AG08395 (cell line): ENCODE results near the gene PDGFB.
"Not testable (repeated sequence)": the region's sequence is repeated elsewhere in the genome, so short reads cannot be mapped to it uniquely, and the experiment has no call there.

Experiments used
- DNase-seq: peaks from one replicate; pipeline ENCODE4 v3.0.0; 2012; ENCODE audit warnings: mixed read lengths, low spot score

PDGFB gene

DNA sequence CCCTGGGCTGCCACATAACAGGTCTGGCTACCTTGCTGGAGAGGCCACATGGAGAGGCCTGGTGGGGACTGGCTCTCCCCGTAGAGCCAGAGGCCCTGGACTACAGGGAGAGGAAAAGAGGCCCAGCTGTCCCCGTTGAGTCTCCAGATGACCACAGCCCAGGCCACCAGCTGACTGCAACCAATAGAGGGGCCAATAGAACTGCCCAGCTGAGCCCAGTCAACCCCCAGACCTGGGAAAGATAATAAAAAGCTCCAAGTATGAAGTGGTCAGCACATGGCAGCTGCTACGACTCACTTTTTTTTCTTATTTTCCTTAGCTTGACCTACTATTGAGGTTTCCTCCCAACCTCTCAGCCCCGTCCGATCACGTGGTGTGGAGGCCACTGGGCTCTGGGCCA lies 18.4 kb downstream of the PDGFB start:
- no peak for DNase-seq

DNA sequence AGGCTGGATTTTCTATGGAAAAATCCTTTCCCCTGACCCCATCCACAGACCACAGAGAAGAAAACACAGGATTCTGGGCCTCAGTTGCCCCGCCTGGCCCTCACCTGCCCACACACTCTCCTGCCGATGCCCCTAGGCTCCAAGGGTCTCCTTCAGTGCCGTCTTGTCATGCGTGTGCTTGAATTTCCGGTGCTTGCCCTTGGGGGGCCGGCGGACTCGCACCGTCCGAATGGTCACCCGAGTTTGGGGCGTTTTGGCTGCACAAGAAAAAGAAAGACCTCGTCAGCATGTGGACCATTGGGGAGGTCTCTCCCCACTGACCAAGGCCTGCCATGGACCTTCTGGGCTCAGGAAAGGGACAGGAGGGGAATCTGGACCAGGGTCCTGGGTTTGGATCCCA lies 19.2 kb downstream of the PDGFB start:
- no peak for DNase-seq

DNA sequence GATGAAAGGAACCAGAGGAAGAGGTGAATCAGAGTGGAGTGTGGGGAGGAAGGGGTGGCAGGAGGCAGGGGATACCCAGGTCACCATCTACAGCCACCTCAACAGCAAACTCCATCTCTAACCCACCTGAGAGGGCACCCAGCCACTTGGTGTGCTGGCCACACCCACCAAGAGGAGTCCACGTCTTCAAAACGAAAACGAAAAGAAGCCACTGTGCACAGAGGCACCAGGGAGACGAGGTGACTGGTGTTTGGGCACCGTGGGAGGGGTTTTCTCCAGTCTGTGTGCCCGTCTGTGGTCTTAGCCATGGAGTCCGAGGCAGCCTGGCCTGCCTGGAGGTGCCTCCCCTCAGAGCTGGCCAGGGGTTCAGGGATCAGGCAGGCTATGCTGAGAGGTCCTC lies 20.2 kb downstream of the PDGFB start:
- DNase-seq, result no peak

DNA sequence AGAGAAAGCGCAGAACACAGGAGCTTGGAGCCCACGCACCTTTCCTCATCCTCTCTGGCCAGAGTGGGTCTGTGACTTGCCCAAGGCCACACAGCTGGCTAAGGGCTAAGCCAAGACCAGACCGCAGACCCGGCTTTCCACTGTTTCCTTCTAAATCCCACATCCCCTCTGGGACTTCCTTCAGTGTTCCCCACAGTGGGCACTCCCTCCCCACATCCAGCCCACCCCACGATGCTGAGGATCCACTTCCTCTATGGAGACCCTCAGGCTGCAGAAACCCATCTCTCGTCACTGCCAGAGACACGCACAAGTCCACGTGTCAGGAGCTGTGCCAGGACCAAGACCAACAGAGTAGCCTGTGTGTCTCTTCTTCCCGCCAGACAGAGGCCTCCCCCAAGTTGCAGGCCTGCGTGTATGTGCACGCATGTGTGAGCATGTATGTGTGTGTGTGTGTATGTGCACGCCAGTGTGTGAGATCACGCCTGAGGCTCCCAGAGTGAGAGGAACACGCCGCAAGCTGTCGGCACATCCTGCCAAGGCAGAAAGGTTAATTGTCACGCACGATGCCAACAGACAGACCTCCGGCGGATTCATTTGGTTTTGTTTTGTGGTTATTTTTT lies 21.6 kb downstream of the PDGFB start:
- no peak for DNase-seq

DNA sequence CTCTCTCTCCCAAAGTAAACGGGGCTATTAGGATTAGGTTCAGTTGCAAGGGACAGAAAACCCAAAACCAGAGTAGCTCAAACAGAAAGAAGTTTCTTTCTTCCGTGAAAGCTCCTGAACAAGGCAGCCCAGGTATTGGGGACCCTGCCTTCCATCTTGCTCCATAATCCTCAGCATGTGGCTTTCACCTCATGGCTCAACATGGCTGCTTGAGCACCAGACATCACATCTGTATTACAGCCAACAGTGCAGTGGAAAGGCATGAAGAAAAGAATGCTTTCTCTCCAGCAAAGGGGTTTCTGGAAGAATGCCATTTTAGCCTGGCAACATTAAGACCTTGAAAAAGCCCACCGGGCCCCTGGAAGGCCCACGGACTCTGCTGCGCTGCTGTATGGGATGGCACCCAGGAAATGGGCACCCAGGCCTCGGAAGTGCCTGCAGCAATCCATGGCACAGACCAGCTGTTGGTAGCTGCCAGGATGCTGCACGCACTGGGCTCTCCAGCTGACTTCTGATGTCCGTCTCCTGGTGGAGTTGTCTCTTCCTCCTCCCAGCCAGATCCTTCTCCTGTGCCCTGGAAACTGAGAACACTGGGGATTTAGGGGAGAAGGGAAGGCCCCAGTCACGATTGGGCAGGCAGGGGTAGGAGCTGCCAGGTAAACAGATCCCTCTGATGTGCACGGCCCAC lies 22.6 kb downstream of the PDGFB start:
- no peak for DNase-seq

DNA sequence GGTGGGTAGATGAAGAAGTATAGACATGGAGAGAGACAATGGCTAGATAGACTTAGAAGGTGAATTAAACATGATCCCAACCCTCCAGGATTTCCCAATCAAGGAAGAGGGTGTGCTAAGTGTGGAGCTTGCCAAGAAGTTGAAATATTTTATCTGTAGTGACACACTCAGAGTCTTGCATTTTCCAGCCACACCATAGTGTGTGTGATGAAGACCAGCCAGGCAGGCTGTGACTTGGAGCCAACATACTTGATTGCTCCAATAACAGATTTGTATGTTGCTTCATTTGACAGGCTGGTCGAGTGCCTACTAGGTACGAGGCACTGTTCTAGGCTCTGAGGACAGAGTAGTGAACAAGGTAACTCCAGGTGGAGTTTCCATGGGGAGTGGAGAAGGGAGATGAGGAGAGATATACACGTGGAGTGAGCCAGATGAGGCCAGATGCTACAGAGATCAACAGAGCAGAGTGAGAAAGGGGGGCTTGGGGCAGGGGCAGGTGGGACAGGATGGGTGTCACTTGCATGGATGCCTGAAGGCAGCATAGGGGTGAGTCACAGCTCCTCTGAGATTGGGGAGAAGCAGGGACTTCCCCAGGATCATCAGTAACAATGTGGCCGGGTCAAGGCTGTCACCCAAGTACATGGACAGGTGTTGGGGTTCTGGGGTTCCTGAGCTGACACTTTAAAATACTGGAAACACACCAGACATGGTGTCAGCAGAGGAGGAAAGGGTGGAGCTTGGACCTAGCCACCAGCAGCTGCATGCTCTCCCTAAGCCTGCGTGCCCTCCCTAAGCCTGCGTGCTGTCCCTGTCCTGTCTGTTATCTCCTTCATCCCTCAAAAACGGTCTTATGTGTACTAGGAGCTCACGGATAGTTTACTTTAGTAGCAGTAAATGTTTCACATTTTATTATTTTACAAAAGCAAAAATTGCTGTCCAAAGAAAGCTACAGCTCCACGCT lies 23.6 kb downstream of the PDGFB start:
- peak; percentile 61 for DNase-seq

DNA sequence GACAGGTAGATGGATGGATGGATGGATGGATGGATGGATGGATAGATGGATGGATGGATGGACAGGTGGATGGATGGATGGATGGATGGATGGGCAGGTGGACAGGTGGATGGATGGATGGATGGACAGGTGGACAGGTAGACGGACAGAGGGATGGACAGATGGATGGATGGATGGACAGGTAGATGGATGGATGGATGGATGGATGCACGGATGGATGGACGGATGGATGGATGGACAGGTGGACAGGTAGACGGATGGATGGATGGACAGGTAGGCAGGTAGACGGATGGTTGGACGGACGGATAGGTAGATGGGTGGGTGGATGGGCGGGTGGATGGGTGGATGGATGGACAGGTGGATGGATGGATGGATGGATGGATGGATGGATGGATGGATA lies 24.3 kb downstream of the PDGFB start:
- DNase-seq, result no peak

DNA sequence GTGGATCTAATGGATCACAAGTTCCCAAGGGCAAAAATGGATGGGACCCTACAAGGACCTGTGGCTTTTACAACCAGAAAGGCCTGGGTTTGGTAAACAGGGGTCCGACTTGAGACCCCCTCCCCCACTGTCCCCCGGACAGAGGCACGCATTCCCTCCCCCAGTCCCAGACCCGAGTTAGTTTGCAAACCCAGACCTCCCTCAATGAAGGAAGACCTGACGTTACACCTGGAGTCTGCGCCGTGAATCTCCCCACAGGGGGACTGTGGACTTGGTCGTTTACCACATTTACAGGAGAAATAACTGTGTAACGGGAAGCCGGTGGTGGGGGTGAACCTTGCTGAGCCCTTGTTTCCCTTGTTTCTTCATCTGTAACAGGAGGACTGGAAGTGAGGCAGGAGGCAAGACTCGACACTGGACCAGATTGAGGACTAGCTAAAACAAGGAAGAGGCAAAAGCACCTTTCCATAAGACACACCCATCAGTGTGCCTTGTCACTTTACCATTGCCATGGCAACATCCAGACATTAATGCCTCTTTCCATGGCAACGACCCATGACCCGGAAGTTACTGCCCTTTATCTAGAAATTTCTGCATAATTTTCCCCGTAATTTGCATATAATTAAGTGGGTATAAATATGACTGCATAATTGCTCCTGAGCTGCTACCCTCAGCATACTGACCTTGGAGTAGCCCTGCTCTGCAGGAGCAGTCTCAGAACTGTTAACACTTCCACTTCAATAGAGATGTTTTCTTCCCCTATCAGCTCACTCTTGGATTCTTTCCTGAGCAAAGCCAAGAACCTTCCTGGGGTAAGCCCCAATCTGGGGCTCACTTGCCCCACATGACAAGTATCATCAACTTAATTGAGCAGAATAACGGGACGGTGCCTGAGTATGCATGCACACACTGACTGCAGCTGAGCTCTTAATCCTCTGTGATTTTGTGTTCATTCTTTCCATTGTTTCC lies 25.4 kb downstream of the PDGFB start:
- no peak for DNase-seq

DNA sequence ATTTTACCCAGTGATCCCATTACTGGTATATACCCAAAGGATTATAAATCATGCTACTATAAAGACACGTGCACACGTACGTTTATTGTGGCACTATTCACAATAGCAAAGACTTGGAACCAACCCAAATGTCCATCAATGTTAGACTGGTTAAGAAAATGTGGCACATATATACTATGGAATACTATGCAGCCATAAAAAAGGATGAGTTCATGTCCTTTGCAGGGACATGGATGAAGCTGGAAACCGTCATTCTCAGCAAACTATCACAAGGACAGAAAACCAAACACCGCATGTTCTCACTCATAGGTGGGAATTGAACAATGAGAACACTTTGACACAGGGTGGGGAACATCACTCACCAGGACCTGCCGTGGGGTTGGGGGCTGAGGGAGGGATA lies 26.4 kb downstream of the PDGFB start:
- not testable (repeated sequence) for DNase-seq

DNA sequence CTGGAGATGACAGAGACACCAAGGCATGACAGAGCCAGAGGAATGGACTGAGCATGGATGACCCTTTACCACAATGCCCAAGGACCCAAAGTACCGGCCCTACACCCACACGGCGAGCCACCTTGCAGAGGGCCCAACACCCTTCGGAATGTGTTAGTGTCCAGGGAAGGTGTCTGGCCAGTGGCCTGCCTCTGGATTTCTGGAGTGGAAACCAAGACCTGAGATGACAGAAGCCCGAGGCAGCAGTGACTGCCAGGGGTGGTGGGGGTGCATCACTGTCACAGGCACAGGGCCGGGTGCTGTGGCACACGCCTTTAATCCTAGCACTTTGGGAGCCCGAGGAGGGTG lies 28.7 kb downstream of the PDGFB start:
- DNase-seq, result no peak

DNA sequence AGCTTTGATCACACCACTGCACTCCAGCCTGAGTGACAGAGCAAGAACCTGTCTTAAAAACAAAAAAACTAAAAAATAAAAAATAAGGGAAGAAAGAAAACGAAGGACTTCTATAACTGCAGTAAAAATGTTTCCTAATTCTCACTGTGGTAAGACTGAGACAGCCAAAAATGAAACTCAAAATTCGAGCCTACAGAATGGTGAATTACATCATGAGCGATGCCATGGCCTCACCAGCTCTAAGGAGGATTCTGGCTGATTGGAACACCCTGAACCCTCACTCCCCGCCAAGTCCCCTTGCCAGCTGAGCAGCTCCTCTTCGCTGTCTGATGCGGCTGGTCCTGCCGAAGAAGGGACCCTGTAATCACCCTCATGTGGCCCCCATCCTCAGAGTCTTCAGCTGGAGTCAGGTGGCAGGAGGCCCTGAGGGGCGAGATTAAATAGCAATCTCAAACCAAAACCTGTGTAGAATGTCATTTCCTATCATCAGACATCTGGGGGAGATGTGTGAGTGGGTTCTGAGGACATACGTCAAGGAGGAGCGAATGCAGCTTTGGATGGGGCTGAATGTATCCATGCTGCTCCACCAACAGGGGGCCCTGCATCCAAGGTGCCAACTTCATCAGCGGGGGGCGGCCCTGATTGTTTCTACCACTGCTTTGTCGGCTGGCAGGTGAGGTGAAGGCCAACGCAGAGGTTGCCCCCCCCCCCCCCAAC lies 29.2 kb downstream of the PDGFB start:
- no peak for DNase-seq

DNA sequence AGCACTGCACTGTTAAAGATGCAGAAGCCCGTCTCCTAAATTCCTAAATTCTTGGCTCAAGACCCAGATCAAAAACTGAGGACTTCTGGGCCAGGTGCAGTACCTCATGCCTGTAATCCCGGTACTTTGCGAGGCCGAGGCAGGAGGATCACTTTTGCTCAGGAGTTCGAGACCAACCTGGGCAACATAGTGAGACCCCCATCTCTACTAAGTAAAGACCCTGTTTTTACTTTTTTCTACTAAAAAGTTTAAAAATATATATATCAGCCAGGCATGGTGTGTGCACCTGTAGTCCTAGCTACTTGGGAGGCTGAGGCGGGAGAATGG lies 29.7 kb downstream of the PDGFB start:
- no peak for DNase-seq

DNA sequence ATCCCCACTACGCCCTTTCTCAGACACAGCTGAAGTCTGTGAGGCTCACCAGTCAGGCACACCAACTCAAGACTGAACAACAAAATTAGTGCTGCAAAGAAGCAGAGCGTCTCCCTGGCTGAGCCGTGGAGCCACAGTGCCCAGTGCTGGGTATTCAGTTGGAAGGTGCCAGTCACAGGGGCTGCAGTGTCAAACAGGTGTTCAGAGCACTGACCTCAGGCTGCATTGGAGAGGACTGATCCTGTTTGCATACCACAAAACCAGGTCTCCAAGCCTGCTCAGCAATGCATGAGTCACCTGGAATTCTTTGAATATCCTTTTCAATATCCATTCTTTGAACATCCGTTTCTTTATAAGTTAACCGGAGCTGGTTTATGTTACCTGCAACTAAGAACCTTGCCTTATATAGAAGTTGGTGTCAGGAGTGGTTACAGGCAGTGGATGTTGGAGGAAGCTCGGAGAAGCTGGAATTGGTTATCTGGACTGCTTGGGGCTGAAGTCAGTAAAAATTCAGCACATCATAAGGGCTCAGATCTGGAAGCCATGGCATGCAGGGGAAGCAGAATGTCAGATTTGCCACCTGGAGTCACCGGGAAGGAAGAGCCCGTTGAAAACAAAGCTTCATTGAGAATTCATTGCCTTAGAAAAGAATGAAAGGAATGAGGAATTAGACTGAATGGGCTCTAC lies 30.3 kb downstream of the PDGFB start:
- no peak for DNase-seq

DNA sequence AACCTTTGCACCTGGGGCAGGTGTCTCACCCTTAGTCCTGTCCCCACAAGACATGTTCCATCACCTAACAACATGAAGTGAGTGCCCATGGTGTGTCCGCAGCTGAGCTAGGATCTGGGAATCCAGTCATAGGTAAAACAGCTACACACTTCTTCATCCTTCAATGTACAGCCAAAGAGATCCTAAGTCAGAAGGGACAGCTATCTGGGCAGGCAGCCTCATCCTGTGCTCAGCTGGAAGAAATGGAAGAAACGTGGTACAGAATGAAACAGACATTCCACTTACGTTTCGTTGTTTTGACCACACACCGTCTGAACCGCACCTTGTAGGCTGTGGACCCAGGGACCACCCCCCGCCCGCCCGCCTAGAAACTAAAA lies 30.8 kb downstream of the PDGFB start:
- DNase-seq, result no peak

DNA sequence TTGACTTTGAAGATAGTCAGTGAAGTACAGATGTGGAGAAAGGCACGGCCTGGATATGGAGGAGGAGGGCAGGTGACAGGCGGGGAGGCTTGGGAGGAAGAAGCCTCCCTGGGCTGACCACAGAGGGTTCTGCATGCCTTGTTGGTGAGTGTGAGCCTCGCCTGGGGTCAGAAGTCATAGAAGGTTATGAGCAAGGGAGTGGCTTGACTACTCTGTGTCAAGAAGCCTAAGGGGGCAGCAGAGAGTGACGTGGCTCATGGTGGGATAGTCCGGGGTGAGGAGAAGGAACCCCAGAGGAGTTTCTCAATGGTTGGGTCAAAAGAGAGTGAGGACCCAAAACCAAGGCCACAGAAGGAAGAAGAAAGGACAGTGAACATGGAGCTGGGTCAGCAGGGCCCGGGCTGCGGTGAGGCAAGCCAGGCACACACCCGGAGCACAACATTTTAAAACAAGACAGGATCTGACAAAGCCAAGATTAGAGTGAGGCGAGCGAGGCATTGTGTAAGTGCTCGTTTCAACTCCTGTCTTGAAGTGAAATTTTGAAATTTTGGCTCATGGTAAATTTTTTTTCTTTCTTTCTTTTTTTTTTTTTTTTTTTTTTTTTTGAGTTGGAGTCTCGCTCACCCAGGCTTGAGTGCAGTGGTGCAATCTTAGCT lies 31.9 kb downstream of the PDGFB start:
- no peak for DNase-seq

DNA sequence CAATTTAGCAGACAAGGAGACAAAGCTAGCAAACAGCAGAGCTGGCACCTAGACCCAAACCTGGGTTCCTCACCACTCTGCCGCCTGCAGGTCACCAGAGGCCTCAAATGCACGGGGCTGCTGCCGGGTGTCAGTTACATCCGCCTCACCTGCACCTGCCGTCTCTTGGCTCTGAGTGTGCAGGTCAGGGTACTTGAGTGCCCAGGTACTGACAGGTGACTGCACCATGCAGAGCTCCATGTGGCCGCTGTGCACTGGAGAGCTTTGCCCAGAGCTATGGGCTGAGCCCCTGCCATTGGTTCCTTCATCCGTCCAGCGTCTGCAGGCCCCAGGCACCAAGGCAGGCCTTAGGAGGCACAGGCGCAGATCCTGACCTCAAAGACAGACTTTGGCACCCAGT lies 35.0 kb downstream of the PDGFB start:
- DNase-seq, result no peak

DNA sequence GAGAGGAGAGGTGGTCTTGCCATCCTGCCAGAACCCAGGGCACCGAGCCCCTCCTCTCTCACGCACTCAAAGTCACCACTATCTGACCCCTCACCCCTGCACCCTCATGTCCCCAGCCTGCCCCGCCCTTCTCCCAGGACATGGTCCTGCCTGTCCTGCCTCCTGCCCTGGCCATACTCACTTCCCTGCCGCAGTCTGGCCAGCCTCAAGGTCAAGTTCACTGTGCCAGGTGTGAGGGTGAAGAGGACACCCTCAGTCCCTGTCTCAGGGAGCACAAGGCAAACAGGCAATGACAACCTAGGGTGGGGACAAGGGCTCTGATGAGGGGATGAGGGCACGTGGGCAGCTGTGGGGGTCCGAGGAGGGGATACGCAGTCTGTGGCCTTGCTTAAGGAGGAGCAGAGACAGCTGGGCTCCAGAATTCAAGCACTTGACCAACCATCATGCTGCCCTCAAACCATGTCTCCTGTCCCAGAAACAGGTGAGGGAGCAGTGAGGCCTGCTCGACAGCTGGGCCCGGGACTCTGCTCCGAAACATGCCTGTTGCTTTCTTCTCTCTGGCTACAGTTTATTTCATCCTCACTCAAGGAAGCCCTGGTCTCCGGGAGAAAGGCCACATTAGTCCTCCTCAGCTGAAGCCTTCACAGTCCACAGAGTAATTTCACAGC lies 36.6 kb downstream of the PDGFB start:
- DNase-seq, result peak; percentile 1

DNA sequence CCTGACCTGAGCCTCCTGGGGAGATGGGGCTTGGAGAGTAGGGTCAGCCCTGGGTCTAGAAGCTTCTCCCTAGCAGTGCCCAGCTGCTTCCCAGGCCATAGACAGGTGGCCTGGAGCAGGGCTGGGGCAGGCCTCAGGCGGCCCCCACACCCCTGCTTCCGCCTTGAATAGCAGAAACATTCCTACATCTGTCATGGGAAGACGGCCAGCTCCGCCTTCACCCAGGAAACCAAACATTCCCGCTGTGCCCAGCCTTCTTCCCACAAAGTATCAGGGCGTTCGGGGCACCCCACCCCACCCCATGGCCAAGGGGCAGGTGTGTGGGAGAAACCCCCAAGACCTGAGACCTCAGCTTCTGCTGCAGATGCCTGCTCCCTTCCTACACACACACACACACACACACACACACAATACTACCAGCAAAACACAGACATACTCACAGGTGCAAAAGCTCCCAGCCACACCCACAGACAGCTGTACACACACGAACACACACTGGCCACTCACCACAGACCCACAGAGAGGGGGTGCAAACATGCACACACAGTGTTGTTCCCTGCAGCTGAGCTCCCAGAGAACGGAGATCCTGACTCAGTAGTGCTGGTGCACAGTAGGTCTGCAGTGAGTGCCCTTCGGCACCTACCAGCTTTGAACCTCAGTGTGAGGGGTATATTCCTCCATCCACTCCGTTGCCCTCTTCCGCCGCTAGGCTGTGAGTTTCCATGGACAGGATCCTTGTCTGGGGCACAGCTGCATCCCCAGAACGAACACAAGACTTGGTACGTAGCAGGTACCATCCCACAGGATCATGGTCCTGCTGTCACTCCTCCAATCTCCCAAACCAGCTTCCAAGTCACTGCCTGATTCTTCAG lies 37.4 kb downstream of the PDGFB start:
- peak; percentile 24 for DNase-seq

DNA sequence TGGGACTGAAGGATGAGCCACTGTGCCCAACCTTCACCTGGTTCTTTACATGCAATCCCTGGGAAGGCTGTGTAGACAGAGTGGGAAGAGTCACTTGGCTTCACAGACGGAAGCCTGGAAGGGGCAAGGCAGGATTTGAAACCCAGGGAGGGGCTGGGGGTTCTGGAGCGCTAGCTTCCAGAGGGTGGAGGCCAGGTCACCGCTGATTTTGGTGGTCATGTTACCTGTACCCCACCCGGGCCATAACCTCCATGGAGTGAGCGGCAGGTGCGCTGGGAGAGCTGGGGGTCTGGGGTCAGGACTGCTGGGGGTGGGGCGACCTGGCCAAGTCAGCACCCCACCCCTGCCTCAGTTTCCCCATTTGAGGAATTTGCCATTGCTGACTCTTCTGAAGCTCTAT lies 38.3 kb downstream of the PDGFB start:
- DNase-seq, result no peak
